Retinal pigment epithelial cell (primary cell): ENCODE data around the gene RYR2.

Source experiments
- DNase-seq: peaks from one replicate; pipeline ENCODE4 v3.0.0-alpha.2; 2010; ENCODE audit warnings: low read depth
- H3K4me3 ChIP-seq: 2 replicates; pipeline ENCODE4 v1.5.1; 2011; ENCODE audit warnings: mild to moderate bottlenecking, low read length, control low read depth, moderate library complexity
- TF ChIP-seq, protein P1 (sequence below): conservative IDR thresholded peaks from 2 replicates; pipeline ENCODE4 v1.5.1; 2011; ENCODE audit warnings: low read depth, low read length, control low read depth, inconsistent platforms

The RYR2 gene

DNA sequence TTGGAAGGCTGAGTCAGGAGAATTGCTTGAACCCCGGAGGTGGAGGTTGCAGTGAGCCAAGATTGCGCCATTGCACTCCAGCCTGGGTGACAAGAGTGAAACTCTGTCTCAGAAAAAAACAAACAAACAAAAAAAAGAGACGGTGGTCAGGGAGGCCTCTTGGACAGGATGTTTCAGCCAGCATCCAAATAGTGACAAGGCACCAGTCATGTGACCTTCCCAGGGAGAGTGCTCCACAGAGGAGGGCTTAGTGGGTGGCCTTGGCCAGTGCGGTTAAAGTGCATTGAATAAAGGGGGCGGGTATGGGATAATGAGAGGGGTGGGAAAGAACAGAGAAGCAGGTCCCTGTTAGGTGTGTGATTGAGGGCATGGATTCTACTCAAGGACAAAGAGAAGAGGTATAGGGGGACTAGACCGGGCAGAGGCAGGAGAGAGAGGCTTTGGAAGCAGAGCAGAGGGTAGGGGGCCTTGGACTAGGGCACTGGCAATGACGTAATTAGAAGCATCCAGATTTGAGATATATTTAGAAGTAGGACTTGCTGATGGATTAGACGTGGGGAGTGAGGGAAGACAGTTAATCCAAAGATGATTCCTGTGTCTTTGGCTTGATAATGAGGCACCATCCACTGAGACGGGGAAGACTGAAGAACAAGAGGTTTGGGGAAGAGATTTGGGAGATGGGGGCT, 12.0 kb upstream of the RYR2 start:
- H3K4me3 ChIP-seq: no peak overlapping the region
- DNase-seq: no peak
- TF ChIP-seq, protein P1, sequence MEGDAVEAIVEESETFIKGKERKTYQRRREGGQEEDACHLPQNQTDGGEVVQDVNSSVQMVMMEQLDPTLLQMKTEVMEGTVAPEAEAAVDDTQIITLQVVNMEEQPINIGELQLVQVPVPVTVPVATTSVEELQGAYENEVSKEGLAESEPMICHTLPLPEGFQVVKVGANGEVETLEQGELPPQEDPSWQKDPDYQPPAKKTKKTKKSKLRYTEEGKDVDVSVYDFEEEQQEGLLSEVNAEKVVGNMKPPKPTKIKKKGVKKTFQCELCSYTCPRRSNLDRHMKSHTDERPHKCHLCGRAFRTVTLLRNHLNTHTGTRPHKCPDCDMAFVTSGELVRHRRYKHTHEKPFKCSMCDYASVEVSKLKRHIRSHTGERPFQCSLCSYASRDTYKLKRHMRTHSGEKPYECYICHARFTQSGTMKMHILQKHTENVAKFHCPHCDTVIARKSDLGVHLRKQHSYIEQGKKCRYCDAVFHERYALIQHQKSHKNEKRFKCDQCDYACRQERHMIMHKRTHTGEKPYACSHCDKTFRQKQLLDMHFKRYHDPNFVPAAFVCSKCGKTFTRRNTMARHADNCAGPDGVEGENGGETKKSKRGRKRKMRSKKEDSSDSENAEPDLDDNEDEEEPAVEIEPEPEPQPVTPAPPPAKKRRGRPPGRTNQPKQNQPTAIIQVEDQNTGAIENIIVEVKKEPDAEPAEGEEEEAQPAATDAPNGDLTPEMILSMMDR: no peak

DNA sequence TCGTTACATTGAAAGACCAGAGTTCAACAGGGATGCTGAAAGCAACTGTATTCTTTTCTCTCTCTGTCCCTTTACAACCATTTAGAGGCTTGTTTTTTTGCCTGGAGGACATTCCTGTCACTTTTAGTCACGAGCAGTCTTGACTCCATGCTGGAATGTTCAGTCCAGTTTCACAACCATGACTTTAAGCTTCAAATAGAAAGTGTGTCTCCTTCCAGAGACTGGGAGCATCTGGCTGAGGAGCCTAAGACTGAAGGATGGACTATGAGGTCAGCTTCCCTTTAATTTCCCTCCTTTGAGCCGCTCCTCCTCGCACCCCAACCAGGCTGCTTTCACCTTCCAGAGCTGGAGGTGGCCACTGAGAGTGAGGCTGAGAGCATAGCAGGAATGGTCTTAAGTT, 10.5 kb upstream of the RYR2 start:
- TF ChIP-seq, protein P1: no peak
- H3K4me3 ChIP-seq: no peak overlapping the region
- DNase-seq: no peak

DNA sequence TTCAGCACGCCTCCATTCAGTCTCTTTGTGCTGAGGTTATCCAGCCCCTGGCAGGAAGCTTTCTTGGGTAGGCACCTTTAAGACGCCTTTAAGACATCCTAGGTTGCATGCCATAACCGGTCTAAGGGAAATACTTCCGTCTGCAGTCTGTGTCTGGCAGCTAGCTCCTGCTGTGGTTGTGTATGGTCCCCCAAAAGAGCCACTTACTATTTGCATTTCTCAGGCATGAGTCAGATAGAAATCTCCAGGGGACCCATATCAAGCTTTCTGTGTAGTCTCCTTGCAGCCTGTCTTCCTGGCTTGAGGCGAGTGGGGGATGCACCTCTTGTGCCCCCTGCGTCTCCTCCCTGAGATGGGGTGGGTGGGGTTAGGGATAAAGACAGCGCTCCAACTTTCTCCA, 10.0 kb upstream of the RYR2 start:
- no peak for DNase-seq
- TF ChIP-seq, protein P1: no peak
- H3K4me3 ChIP-seq: no peak overlapping the region

DNA sequence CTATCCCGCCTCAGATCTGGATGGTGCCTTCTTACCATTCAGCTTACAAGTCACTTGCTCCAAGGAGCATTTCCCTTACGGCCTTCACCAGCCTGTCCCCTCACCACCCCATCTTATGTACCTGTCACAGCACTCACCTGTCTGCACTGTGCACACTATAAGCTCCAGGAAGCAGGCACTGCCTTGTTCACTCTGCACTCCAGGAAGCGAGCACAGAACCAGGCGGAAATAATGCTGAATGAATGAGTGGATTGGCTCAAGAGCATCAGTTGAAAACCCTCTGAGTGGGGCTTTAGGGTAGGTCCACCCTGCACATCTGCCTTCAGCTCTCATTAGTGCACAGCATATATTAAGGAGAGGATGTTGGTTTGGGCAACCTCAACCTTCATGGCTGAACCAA, 8.9 kb upstream of the RYR2 start:
- DNase-seq: no peak
- no peak overlapping the region for H3K4me3 ChIP-seq
- TF ChIP-seq, protein P1: no peak

DNA sequence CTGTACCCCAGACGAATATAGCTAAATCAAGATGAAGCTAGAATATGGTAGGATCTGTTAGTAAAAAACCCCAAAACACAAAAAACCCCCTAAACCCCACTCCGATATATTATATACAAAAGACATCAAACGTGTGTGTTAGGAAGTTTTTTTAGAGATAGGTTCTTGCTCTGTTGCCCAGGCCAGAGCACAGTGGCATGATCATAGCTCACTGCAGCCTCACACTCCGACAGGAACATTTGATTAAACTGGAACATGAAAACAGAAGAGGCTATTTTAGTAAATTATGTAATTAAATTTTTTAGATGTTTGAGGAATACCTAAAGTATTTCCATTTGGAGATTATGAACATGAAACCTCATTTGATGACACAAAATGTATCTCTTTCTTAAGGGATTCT, 8.2 kb upstream of the RYR2 start:
- TF ChIP-seq, protein P1: no peak
- DNase-seq: no peak
- no peak overlapping the region for H3K4me3 ChIP-seq

DNA sequence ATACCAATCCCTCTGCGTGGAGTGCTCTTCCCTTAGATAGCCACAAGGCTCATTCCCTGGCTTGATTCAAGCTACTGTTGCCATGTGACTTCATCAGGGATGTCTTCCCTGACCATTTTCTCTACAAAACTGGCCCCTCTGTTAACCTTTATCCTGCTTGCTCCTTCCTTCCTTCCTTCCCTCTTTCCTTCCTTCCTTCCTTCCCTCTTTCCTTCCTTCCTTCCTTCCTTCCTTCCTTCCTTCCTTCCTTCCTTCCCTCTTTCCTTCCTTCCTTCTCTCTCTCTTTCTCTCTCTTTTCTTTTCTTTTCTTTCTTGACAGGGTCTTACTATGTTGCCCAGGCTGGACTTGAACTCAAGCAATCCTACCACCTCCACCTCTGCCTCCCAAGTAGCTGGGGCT, 6.2 kb upstream of the RYR2 start:
- TF ChIP-seq, protein P1: no peak
- H3K4me3 ChIP-seq: no peak overlapping the region
- no peak for DNase-seq

DNA sequence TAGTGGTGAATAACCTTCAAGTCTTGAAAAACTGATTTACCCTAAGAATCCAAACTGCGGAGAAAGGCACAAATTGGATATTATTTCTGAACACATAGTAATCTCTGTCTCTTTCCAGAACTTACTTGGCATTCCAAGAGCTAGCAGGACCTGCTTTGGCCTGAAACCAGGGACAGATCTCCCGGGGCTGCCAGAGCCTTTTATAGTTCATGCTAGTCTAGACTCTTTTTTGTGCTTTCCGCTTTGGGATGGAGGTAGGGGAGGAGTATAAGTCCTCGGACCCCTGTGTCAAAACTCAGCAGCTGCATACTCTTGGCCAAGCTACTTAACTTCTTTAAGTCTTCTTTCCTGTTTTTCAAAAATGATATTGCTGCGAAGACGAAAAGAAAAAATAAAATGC, 3.8 kb upstream of the RYR2 start:
- TF ChIP-seq, protein P1: no peak
- DNase-seq: no peak
- no peak overlapping the region for H3K4me3 ChIP-seq
